ENCODE measurements around the gene RAB34. TPM values are rescaled to one million over a fixed set of nuclear protein-coding genes. Genes with fewer than 3 reads are reported as not detected.

Gene RAB34
- total and polyA plus RNA-seq, 7 donors: 16.6 to 205 (median 146) TPM

DNA sequence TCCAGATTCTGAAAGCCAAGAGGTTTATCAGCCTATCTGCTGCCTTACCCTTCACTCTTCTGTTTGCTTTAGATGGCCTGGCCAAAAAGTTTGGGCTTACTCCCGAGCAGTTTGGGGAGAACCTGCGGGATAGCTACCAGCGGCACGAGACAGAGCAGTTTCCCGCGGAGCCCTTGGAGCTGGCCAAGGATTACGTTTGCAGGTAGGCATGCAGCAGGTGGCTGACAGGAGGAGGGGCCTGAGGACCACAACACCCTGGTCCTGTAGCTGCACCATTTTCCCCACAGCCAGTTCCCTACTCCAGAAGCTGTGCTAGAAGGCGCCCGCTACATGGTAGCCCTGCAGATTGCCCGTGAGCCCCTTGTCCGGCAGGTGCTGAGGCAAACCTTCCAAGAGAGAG is 35.0 kb downstream of the RAB34 start:
- intact Hi-C loops (cut with DNase I): no loop called here
- Histone ChIP-seq H3K27ac (no peak overlapping the region), H3K4me3 (no peak overlapping the region), H3K27me3 (no peaks in the 10 kb centered on the region), H3K36me3 (peaks cover 87 to 100% (median 96%) of the 10 kb centered on the region in 4 donors), H3K4me1 (peaks cover 0 to 4% (median 2%) of the 10 kb centered on the region in 4 donors), H3K9me3 (no peaks in the 10 kb centered on the region)
- WGBS, 2 donors: 93 to 96% methylated on average over 11 of the region's 11 CpGs
- DNase-seq: no peak
- TF ChIP-seq, protein P1, sequence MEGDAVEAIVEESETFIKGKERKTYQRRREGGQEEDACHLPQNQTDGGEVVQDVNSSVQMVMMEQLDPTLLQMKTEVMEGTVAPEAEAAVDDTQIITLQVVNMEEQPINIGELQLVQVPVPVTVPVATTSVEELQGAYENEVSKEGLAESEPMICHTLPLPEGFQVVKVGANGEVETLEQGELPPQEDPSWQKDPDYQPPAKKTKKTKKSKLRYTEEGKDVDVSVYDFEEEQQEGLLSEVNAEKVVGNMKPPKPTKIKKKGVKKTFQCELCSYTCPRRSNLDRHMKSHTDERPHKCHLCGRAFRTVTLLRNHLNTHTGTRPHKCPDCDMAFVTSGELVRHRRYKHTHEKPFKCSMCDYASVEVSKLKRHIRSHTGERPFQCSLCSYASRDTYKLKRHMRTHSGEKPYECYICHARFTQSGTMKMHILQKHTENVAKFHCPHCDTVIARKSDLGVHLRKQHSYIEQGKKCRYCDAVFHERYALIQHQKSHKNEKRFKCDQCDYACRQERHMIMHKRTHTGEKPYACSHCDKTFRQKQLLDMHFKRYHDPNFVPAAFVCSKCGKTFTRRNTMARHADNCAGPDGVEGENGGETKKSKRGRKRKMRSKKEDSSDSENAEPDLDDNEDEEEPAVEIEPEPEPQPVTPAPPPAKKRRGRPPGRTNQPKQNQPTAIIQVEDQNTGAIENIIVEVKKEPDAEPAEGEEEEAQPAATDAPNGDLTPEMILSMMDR (IDR thresholded peaks at IDR 0.05): no peak
- no peak for TF ChIP-seq EP300 (IDR thresholded peaks at IDR 0.05)

DNA sequence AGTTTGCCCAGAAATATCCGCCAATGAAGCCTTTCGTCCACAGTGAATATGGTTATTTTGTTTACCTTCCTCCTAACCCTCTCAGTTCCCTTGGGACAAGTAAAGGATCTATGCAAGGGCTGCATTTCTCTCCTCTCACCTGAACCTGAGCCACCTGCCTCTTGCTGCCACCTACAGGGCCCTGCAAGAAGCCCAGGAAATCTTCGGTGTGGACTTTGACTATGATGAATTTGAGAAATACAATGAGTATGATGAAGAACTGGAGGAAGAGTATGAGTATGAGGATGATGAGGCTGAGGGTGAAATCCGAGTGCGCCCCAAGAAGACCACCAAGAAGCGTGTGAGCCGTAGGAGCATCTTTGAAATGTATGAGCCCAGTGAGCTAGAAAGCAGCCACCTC is 41.7 kb downstream of the RAB34 start:
- Histone ChIP-seq H3K9me3 (no peaks in the 10 kb centered on the region), H3K36me3 (peaks cover 80 to 100% (median 99%) of the 10 kb centered on the region in 4 donors), H3K27ac (no peak overlapping the region), H3K27me3 (no peaks in the 10 kb centered on the region), H3K4me3 (no peak overlapping the region), H3K4me1 (no peaks in the 10 kb centered on the region)
- DNase-seq: no peak
- intact Hi-C loops (cut with DNase I): no loop called here
- WGBS, 2 donors: 68 to 84% methylated on average over 7 of the region's 7 CpGs
- TF ChIP-seq EP300 (IDR thresholded peaks at IDR 0.05): no peak
- TF ChIP-seq, protein P1 (IDR thresholded peaks at IDR 0.05): no peak
- TF ChIP-seq POLR2A (IDR thresholded peaks at IDR 0.05): no peak
- no peak for TF ChIP-seq POLR2AphosphoS5 (IDR thresholded peaks at IDR 0.05)

DNA sequence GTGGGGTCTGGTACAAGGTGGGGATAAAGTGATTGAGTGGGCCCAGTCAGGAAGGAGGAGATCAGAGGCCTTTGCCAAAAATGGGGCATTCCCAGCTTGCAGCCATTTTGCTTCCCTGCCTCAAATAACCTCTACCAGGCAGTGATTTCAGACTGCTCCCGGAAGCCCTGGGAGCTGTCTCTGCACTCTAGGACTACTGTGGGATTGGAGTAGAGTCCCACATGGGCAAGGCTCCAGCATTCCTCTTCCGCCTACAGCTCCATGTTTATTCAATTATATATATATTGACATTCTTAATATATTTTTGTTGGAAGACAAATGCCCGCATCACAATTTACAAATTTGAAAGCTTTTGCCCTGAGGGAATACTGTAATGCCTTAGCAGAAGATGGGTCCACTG is 42.2 kb downstream of the RAB34 start:
- TF ChIP-seq EP300 (IDR thresholded peaks at IDR 0.05): no peak
- TF ChIP-seq POLR2AphosphoS5 (IDR thresholded peaks at IDR 0.05): no peak
- Histone ChIP-seq H3K4me1 (no peaks in the 10 kb centered on the region), H3K27ac (no peak overlapping the region), H3K27me3 (no peaks in the 10 kb centered on the region), H3K9me3 (no peaks in the 10 kb centered on the region), H3K36me3 (peaks cover 79 to 100% (median 99%) of the 10 kb centered on the region in 4 donors), H3K4me3 (no peak overlapping the region)
- DNase-seq: no peak
- WGBS, 2 donors: 86 to 93% methylated on average over 3 of the region's 3 CpGs
- intact Hi-C loops (cut with DNase I): no loop called here

DNA sequence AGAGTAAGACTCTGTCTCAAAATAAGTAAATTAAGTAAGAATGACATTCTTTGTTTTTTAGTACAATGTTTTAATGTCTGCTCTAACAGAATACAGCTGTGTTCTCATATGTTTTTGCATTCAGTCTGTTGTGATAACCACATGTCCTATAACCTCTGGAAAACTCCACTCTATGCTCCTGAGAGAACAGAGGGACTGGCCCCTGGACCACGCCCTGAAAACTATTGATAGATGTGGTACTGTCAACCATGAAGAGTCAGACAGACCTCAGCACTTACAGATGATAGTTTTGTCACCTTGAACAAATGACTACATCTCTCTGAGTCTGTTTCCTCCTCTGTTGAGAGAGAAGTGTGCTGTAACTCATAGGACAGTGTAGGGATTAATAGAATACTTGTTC is 47.8 kb downstream of the RAB34 start:
- H3K4me1 ChIP-seq: peaks cover 0 to 19% (median 9%) of the 10 kb centered on the region in 4 donors
- 90 to 98% methylated on average over 1 of the region's 1 CpG for WGBS, 2 donors
- H3K4me3 ChIP-seq: no peak overlapping the region
- H3K36me3 ChIP-seq: peaks cover 31 to 79% (median 54%) of the 10 kb centered on the region in 4 donors
- no peaks in the 10 kb centered on the region for H3K9me3 ChIP-seq
- no peaks in the 10 kb centered on the region for H3K27me3 ChIP-seq
- TF ChIP-seq, protein P1 (IDR thresholded peaks at IDR 0.05): no peak
- TF ChIP-seq EP300 (IDR thresholded peaks at IDR 0.05) (no peak), POLR2A (IDR thresholded peaks at IDR 0.05) (no peak), POLR2AphosphoS5 (IDR thresholded peaks at IDR 0.05) (no peak)
- intact Hi-C loops (cut with DNase I): no loop called here
- no peak for DNase-seq
- no peak overlapping the region for H3K27ac ChIP-seq

DNA sequence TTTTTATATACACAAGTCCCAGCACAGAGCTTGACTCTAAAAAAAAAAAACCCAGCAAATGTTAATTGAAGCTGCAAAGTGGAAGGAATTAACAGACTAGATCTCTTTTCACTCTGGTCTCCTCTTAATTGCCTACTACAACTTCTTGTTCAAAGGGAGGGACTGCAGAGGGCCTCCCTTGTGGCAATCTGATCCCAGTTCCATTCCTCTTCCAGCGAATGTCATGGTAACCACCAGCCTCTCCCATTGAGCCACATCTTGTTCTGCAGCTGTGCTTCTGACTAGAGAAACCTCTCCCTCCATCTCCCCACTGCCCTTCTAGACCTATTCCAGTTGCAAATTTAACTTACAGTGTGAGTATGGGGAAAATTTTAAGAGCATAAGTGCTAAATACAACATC is 49.8 kb downstream of the RAB34 start:
- TF ChIP-seq POLR2A (IDR thresholded peaks at IDR 0.05): no peak
- TF ChIP-seq, protein P1 (IDR thresholded peaks at IDR 0.05): no peak
- TF ChIP-seq POLR2AphosphoS5 (IDR thresholded peaks at IDR 0.05): no peak
- TF ChIP-seq EP300 (IDR thresholded peaks at IDR 0.05): no peak
- peaks cover 0 to 36% (median 25%) of the 10 kb centered on the region in 4 donors for H3K4me1 ChIP-seq
- H3K4me3 ChIP-seq: no peak overlapping the region
- H3K27me3 ChIP-seq: no peaks in the 10 kb centered on the region
- WGBS, 2 donors: 87 to 89% methylated on average over 1 of the region's 1 CpG
- intact Hi-C loops (cut with DNase I): no loop called here
- no peak overlapping the region for H3K27ac ChIP-seq
- H3K9me3 ChIP-seq: no peaks in the 10 kb centered on the region
- H3K36me3 ChIP-seq: peaks cover 10 to 58% (median 34%) of the 10 kb centered on the region in 4 donors
- DNase-seq: no peak

All from sigmoid colon (tissue), 7 donors.